SK-N-SH (cell line): ENCODE data around the gene RBBP8NL. TPM values are rescaled to one million over a fixed set of nuclear protein-coding genes. Genes with fewer than 3 reads are reported as not detected.

Experiments
- CTCF ChIA-PET: fragments of 300-600, 350-600 bp; formaldehyde crosslinking; extraction: SDS; loops from one replicate; lab custom pipeline; 2021; lab: Yijun Ruan, JAX
- POLR2A ChIA-PET: fragments of 350-600 bp; sonication (Branson Sonifier 250); formaldehyde crosslinking; extraction: SDS; loops from one replicate; lab custom pipeline; 2020; ENCODE audit warnings: antibody characterized with exemption, inconsistent platforms; lab: Yijun Ruan, JAX
- DNase-seq: peaks from one replicate; pipeline ENCODE4 v3.0.0; 2012
- H2AFZ ChIP-seq: fragments of 200-600 bp; sonication (generic); 2 replicates; pipeline ENCODE4 v1.8.1; 2016; ENCODE audit warnings: antibody characterized with exemption, mild to moderate bottlenecking, low read depth
- H3F3A ChIP-seq: fragments of 200-600 bp; sonication (generic); replicated peaks from 2 replicates; pipeline ENCODE3; 2016; ENCODE audit warnings: antibody characterized with exemption, mild to moderate bottlenecking; ENCODE audit not compliant: insufficient read depth
- H3K27ac ChIP-seq, 2 experiments: fragments of 200-500 bp in 1 of 2; fragments of 200-600 bp in 1 of 2; sonication (Bioruptor generic) in 1 of 2; sonication (generic), shearing (Covaris generic) in 1 of 2; 2 replicates each; pipeline versions ENCODE4 v1.5.1 to v1.6.1; 2014 to 2016; ENCODE audit warnings: low read depth in 2 of 2, inconsistent platforms in 1 of 2, low read length in 1 of 2, mild to moderate bottlenecking in 1 of 2, mixed read lengths in 1 of 2
- H3K27me3 ChIP-seq: fragments of 200-600 bp; sonication (generic), shearing (Covaris generic); 2 replicates; pipeline ENCODE4 v1.6.1; 2016; ENCODE audit warnings: mixed run types; ENCODE audit not compliant: insufficient read depth
- H3K36me3 ChIP-seq, 2 experiments: fragments of 200-500 bp in 1 of 2; fragments of 200-600 bp in 1 of 2; sonication (Bioruptor generic) in 1 of 2; sonication (generic) in 1 of 2; replicated peaks in 1 of 2; 2 replicates each; pipeline versions ENCODE3 to v1.5.1; 2014 to 2016; ENCODE audit warnings: low read length in 1 of 2, mild to moderate bottlenecking in 1 of 2; ENCODE audit not compliant: insufficient read depth in 2 of 2, control insufficient read depth in 1 of 2
- H3K4me1 ChIP-seq, 2 experiments: fragments of 200-500 bp in 1 of 2; fragments of 200-600 bp in 1 of 2; sonication (Bioruptor generic) in 1 of 2; sonication (generic), shearing (Covaris generic) in 1 of 2; 2 replicates each; pipeline versions ENCODE4 v1.5.1 to v1.6.1; 2014 to 2016; ENCODE audit warnings: low read depth in 1 of 2, low read length in 1 of 2, mixed run types in 1 of 2; ENCODE audit not compliant: insufficient read depth in 2 of 2, control insufficient read depth in 1 of 2
- H3K4me2 ChIP-seq: fragments of 200-600 bp; sonication (generic), shearing (Covaris generic); 2 replicates; pipeline ENCODE4 v1.6.1; 2017; ENCODE audit warnings: mixed run types
- H3K4me3 ChIP-seq, 2 experiments: fragments of 200-500 bp in 1 of 2; fragments of 200-600 bp in 1 of 2; sonication (Bioruptor generic) in 1 of 2; sonication (generic), shearing (Covaris generic) in 1 of 2; 2 replicates each; pipeline versions ENCODE4 v1.5.1 to v1.8.1; 2014 to 2016; ENCODE audit warnings: low read depth in 2 of 2, inconsistent platforms in 1 of 2, low read length in 1 of 2, mild to moderate bottlenecking in 1 of 2, mixed read lengths in 1 of 2, moderate library complexity in 1 of 2
- H3K79me2 ChIP-seq: fragments of 200-600 bp; sonication (generic); 2 replicates; pipeline ENCODE4 v1.8.1; 2017; ENCODE audit warnings: mild to moderate bottlenecking; ENCODE audit not compliant: insufficient read depth
- H3K9ac ChIP-seq: fragments of 200-600 bp; sonication (generic); 2 replicates; pipeline ENCODE4 v1.6.1; 2017; ENCODE audit warnings: mixed run types
- H3K9me2 ChIP-seq: fragments of 200-600 bp; sonication (generic); 2 replicates; pipeline ENCODE4 v1.6.1; 2017; ENCODE audit warnings: mixed run types
- H3K9me3 ChIP-seq: fragments of 200-600 bp; sonication (generic); 2 replicates; pipeline ENCODE4 v1.6.1; 2017; ENCODE audit warnings: mixed run types, mild to moderate bottlenecking, moderate library complexity
- H4K20me1 ChIP-seq: fragments of 200-600 bp; sonication (generic); 2 replicates; pipeline ENCODE4 v1.6.1; 2017; ENCODE audit warnings: mild to moderate bottlenecking, mixed run types; ENCODE audit not compliant: insufficient read depth
- CTCF ChIP-seq: fragments of 200-600 bp; sonication (generic); IDR thresholded peaks from 2 replicates; pipeline ENCODE4 v1.6.1; 2017; ENCODE audit warnings: antibody characterized with exemption, mild to moderate bottlenecking, moderate library complexity
- ELF1 ChIP-seq: IDR thresholded peaks from 2 replicates; pipeline ENCODE4 v1.4.0; 2012
- FOXJ3 ChIP-seq: sonication (generic); formaldehyde crosslinking; IDR thresholded peaks from 2 replicates; pipeline ENCODE4 v1.5.1; 2020; ENCODE audit warnings: mild to moderate bottlenecking, missing genetic modification reagents
- GABPA ChIP-seq: IDR thresholded peaks from 2 replicates; pipeline ENCODE4 v1.4.0; 2012; ENCODE audit warnings: low read depth, mild to moderate bottlenecking
- GATA2 ChIP-seq: sonication (generic); formaldehyde crosslinking; IDR thresholded peaks from 2 replicates; pipeline ENCODE4 v1.5.0; 2020; ENCODE audit warnings: mild to moderate bottlenecking, missing genetic modification reagents
- MAX ChIP-seq: IDR thresholded peaks from 2 replicates; pipeline ENCODE4 v1.4.0; 2012; ENCODE audit warnings: low read depth
- MEF2A ChIP-seq: IDR thresholded peaks from 2 replicates; pipeline ENCODE4 v1.4.0; 2012; ENCODE audit warnings: low read depth, borderline replicate concordance
- MXI1 ChIP-seq: IDR thresholded peaks from 2 replicates; pipeline ENCODE4 v1.6.1; 2012; ENCODE audit warnings: mild to moderate bottlenecking, low read depth, low read length, improper control_type of control experiment
- NRF1 ChIP-seq: IDR thresholded peaks from 2 replicates; pipeline ENCODE4 v1.6.1; 2012; ENCODE audit warnings: low read depth, mild to moderate bottlenecking, low read length
- PBX3 ChIP-seq: IDR thresholded peaks from 2 replicates; pipeline ENCODE4; 2012
- RAD21 ChIP-seq: IDR thresholded peaks from 2 replicates; pipeline ENCODE4 v1.6.1; 2012; ENCODE audit warnings: mild to moderate bottlenecking, low read length
- RCOR1 ChIP-seq: fragments of 150-350 bp; IDR thresholded peaks from 2 replicates; pipeline ENCODE4 v1.6.1; 2017; ENCODE audit warnings: antibody characterized with exemption, low read length
- RFX5 ChIP-seq: IDR thresholded peaks from 2 replicates; pipeline ENCODE4 v1.6.1; 2012; ENCODE audit warnings: mild to moderate bottlenecking, improper control_type of control experiment, low read length
- RXRA ChIP-seq: IDR thresholded peaks from 2 replicates; pipeline ENCODE4 v1.4.0; 2012; ENCODE audit warnings: low read depth, mild to moderate bottlenecking, borderline replicate concordance
- SIN3A ChIP-seq: IDR thresholded peaks from 2 replicates; pipeline ENCODE4 v1.6.1; 2012; ENCODE audit warnings: low read depth, mild to moderate bottlenecking, low read length, moderate library complexity, borderline replicate concordance
- SMC3 ChIP-seq: IDR thresholded peaks from 2 replicates; pipeline ENCODE4 v1.6.1; 2012; ENCODE audit warnings: low read depth, low read length, improper control_type of control experiment
- TCF12 ChIP-seq: IDR thresholded peaks from 2 replicates; pipeline ENCODE4 v1.4.0; 2012
- TEAD4 ChIP-seq: IDR thresholded peaks from 2 replicates; pipeline ENCODE4 v1.4.0; 2012; ENCODE audit warnings: mild to moderate bottlenecking, borderline replicate concordance; ENCODE audit not compliant: insufficient read depth
- USF2 ChIP-seq: fragments of 150-350 bp; IDR thresholded peaks from 2 replicates; pipeline ENCODE4 v1.6.1; 2017; ENCODE audit warnings: antibody characterized with exemption, low read length, low read depth, borderline replicate concordance
- YY1 ChIP-seq: IDR thresholded peaks from 2 replicates; pipeline ENCODE4 v1.4.0; 2012; ENCODE audit warnings: low read depth, mild to moderate bottlenecking
- WGBS: methylation state at CpG from one replicate; pipeline ENCODE4 v1.1.6; 2017; ENCODE audit warnings: low lambda C conversion rate; 5-methylcytosine and 5-hydroxymethylcytosine counted together
- polyA plus RNA-seq, 3 experiments: library from polyadenylated mRNA; depleted of rRNA; stranded (reverse); fragments of >200 nt; gene quantifications; 2 replicates each; pipeline ENCODE4 v1.2.3, GENCODE V29; 2012
- TF ChIP-seq, protein P1 (sequence below): IDR thresholded peaks from 2 replicates; pipeline ENCODE4 v1.4.0; 2012; ENCODE audit warnings: low read depth, borderline replicate concordance
- TF ChIP-seq, protein P2 (sequence below): IDR thresholded peaks from 2 replicates; pipeline ENCODE4 v1.6.1; 2012; ENCODE audit warnings: mild to moderate bottlenecking, low read depth, low read length, moderate library complexity

RBBP8NL gene
- polyA plus RNA-seq, 1 of the 3 experiments (the other 2 are of a cell fraction) = not detected

DNA sequence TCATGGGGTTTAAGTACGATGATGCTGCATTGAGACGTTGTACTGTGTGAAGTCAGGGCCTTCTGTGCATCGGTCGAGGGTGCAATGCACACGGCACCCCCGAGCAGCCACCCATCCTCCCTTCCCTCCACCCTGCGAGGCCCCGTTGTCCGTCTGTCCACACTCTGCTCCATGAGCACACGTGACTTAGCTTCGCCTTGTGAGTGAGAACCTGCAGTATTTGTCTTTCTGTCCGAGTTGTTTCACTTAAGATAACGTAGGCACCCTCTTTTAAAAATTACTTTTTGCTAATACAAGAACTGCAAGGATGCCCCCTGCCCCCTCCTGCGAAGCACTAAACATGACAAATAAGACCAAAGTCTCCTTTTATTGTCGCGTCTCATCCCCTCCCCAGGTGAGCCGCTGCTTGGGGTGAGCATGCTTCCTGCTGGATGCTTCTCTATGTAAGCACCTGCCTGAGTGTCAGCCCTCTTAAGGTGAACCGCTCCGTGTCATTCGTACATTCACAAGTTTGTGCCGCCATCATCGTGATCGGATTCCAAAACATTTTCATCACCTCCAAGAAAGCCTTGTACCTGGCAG, 3.6 kb upstream of the RBBP8NL start (continued):
- TF ChIP-seq YY1 (no peak), RFX5 (no peak), MEF2A (no peak), NRF1 (no peak), GATA2 (no peak), USF2 (no peak), SIN3A (no peak), RXRA (no peak)
- TF ChIP-seq, all 33 proteins: peak for 0

- Histone ChIP-seq H2AFZ (no peak overlapping the region), H4K20me1 (no peaks in the 10 kb centered on the region), H3K36me3 (no peaks in the 10 kb centered on the region), H3K9me3 (no peaks in the 10 kb centered on the region), H3K4me2 (no peak overlapping the region), H3F3A (no peaks in the 10 kb centered on the region), H3K27ac (no peak overlapping the region), H3K9me2 (no peaks in the 10 kb centered on the region), H3K79me2 (no peaks in the 10 kb centered on the region), H3K4me1 (no peaks in the 10 kb centered on the region; a peak in 1 of 4 replicates), H3K9ac (no peak overlapping the region), H3K4me3 (no peak overlapping the region), H3K27me3 (peaks cover 17% of the 10 kb centered on the region)
- POLR2A ChIA-PET = no interaction called here
- CTCF ChIA-PET = interaction anchor here (2.2 kb wide), 1 partner anchor 20 kb away, joined by 9 read pairs; no protein-coding TSS in a partner anchor
- no peak for DNase-seq
- WGBS = 54% methylated on average over 10 of the region's 10 CpGs
- TF ChIP-seq NRF1 (no peak), RFX5 (no peak), GABPA (no peak), MXI1 (no peak), CTCF (no peak), RAD21 (no peak), ELF1 (no peak), PBX3 (no peak), FOXJ3 (CRISPR knock-in tag) (no peak), MAX (no peak), MEF2A (no peak), SMC3 (no peak), TEAD4 (no peak), RCOR1 (no peak), SIN3A (no peak), TCF12 (no peak)
- TF ChIP-seq, protein P1, sequence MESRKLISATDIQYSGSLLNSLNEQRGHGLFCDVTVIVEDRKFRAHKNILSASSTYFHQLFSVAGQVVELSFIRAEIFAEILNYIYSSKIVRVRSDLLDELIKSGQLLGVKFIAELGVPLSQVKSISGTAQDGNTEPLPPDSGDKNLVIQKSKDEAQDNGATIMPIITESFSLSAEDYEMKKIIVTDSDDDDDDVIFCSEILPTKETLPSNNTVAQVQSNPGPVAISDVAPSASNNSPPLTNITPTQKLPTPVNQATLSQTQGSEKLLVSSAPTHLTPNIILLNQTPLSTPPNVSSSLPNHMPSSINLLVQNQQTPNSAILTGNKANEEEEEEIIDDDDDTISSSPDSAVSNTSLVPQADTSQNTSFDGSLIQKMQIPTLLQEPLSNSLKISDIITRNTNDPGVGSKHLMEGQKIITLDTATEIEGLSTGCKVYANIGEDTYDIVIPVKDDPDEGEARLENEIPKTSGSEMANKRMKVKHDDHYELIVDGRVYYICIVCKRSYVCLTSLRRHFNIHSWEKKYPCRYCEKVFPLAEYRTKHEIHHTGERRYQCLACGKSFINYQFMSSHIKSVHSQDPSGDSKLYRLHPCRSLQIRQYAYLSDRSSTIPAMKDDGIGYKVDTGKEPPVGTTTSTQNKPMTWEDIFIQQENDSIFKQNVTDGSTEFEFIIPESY = no peak
- TF ChIP-seq, protein P2, sequence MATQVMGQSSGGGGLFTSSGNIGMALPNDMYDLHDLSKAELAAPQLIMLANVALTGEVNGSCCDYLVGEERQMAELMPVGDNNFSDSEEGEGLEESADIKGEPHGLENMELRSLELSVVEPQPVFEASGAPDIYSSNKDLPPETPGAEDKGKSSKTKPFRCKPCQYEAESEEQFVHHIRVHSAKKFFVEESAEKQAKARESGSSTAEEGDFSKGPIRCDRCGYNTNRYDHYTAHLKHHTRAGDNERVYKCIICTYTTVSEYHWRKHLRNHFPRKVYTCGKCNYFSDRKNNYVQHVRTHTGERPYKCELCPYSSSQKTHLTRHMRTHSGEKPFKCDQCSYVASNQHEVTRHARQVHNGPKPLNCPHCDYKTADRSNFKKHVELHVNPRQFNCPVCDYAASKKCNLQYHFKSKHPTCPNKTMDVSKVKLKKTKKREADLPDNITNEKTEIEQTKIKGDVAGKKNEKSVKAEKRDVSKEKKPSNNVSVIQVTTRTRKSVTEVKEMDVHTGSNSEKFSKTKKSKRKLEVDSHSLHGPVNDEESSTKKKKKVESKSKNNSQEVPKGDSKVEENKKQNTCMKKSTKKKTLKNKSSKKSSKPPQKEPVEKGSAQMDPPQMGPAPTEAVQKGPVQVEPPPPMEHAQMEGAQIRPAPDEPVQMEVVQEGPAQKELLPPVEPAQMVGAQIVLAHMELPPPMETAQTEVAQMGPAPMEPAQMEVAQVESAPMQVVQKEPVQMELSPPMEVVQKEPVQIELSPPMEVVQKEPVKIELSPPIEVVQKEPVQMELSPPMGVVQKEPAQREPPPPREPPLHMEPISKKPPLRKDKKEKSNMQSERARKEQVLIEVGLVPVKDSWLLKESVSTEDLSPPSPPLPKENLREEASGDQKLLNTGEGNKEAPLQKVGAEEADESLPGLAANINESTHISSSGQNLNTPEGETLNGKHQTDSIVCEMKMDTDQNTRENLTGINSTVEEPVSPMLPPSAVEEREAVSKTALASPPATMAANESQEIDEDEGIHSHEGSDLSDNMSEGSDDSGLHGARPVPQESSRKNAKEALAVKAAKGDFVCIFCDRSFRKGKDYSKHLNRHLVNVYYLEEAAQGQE = no peak
Observed at GRCh38 chr20:62430311-62430853, 3.0 kb upstream of the RBBP8NL start.
